ENCODE results near the gene PSMB7. TPM values are rescaled to one million over a fixed set of nuclear protein-coding genes. Genes with fewer than 3 reads are reported as not detected.
A peak's percentile ranks its signal among the peaks of the same experiment; 100 is the strongest.
"Not testable (repeated sequence)": the region's sequence is repeated elsewhere in the genome, so short reads cannot be mapped to it uniquely, and the experiment has no call there.

The PSMB7 gene
- total RNA-seq, 2 experiments from 2014 or later: 124 to 142 TPM

- Mint-ChIP-seq H3K36me3 (no peaks in the 10 kb centered on the region), H3K27ac (no peak overlapping the region), H3K27me3 (peaks cover 29% of the 10 kb centered on the region), H3K4me3 (no peak overlapping the region), H3K4me1 (no peaks in the 10 kb centered on the region), H3K9me3 (ENCODE audit: low read depth) (no peaks in the 10 kb centered on the region)
- CTCF ChIA-PET: no interaction called here
- ATAC-seq (no peak), DNase-seq (no peak)
Observed at GRCh38 chr9:124438091-124438490, 22.8 kb upstream of the PSMB7 start.

- Mint-ChIP-seq H3K4me3 (no peak overlapping the region), H3K9me3 (ENCODE audit: low read depth) (no peaks in the 10 kb centered on the region), H3K4me1 (no peaks in the 10 kb centered on the region), H3K27ac (no peak overlapping the region), H3K27me3 (peaks cover 26% of the 10 kb centered on the region), H3K36me3 (no peaks in the 10 kb centered on the region)
- ATAC-seq (no peak), DNase-seq (no peak)
- CTCF ChIA-PET: no interaction called here
Observed at GRCh38 chr9:124437086-124437485, 21.8 kb upstream of the PSMB7 start.

- no peak overlapping the region for H3K4me3 Mint-ChIP-seq
- no peaks in the 10 kb centered on the region for H3K4me1 Mint-ChIP-seq
- CTCF ChIA-PET: interaction anchor here (0.6 kb wide), 1 partner anchor 279 kb away, joined by 4 read pairs; no protein-coding TSS in a partner anchor
- H3K27me3 Mint-ChIP-seq: peaks cover 20% of the 10 kb centered on the region
- H3K9me3 Mint-ChIP-seq (ENCODE audit: low read depth): no peaks in the 10 kb centered on the region
- DNase-seq (no peak), ATAC-seq (no peak)
- H3K27ac Mint-ChIP-seq: no peak overlapping the region
- H3K36me3 Mint-ChIP-seq: no peaks in the 10 kb centered on the region
Observed at GRCh38 chr9:124436320-124436719, 21.1 kb upstream of the PSMB7 start.

GRCh38 chr9:124429530-124429867 lies 14.3 kb upstream of the PSMB7 start:
- Mint-ChIP-seq H3K36me3 (no peaks in the 10 kb centered on the region), H3K9me3 (ENCODE audit: low read depth) (no peaks in the 10 kb centered on the region), H3K27me3 (peaks cover 6% of the 10 kb centered on the region), H3K4me3 (no peak overlapping the region), H3K4me1 (no peaks in the 10 kb centered on the region), H3K27ac (no peak overlapping the region)
- ATAC-seq (no peak), DNase-seq (no peak)
- CTCF ChIA-PET: no interaction called here

GRCh38 chr9:124428751-124429529 lies 13.7 kb upstream of the PSMB7 start:
- Mint-ChIP-seq H3K4me1 (no peaks in the 10 kb centered on the region), H3K9me3 (ENCODE audit: low read depth) (no peaks in the 10 kb centered on the region), H3K4me3 (no peak overlapping the region), H3K27me3 (peaks cover 6% of the 10 kb centered on the region), H3K36me3 (no peaks in the 10 kb centered on the region), H3K27ac (no peak overlapping the region)
- no peak for ATAC-seq
- CTCF ChIA-PET: no interaction called here
- no peak for DNase-seq

- Mint-ChIP-seq H3K27ac (no peak overlapping the region), H3K36me3 (no peaks in the 10 kb centered on the region), H3K4me1 (no peaks in the 10 kb centered on the region), H3K4me3 (no peak overlapping the region), H3K27me3 (peaks cover 4% of the 10 kb centered on the region), H3K9me3 (ENCODE audit: low read depth) (no peaks in the 10 kb centered on the region)
- DNase-seq (no peak), ATAC-seq (no peak)
- CTCF ChIA-PET: no interaction called here
Observed at GRCh38 chr9:124427281-124427680, 12.0 kb upstream of the PSMB7 start.

- Mint-ChIP-seq H3K27me3 (peaks cover 6% of the 10 kb centered on the region), H3K4me3 (no peak overlapping the region), H3K27ac (no peak overlapping the region), H3K9me3 (ENCODE audit: low read depth) (no peaks in the 10 kb centered on the region), H3K4me1 (peaks cover 2% of the 10 kb centered on the region), H3K36me3 (no peaks in the 10 kb centered on the region)
- no peak for DNase-seq
- ATAC-seq: no peak
- CTCF ChIA-PET: no interaction called here
Observed at GRCh38 chr9:124426361-124426760, 11.1 kb upstream of the PSMB7 start.

- ATAC-seq; H3K27me3 Mint-ChIP-seq; H3K9me3 Mint-ChIP-seq (ENCODE audit: low read depth); H3K4me1 Mint-ChIP-seq; H3K4me3 Mint-ChIP-seq; H3K36me3 Mint-ChIP-seq; H3K27ac Mint-ChIP-seq; DNase-seq; CTCF ChIA-PET: not testable (repeated sequence)
Observed at GRCh38 chr9:124425733-124426132, 10.5 kb upstream of the PSMB7 start.

- CTCF ChIA-PET: no interaction called here
- ATAC-seq: no peak
- Mint-ChIP-seq H3K27me3 (peaks cover 6% of the 10 kb centered on the region), H3K4me3 (no peak overlapping the region), H3K27ac (no peak overlapping the region), H3K4me1 (peaks cover 17% of the 10 kb centered on the region), H3K9me3 (ENCODE audit: low read depth) (no peaks in the 10 kb centered on the region), H3K36me3 (no peaks in the 10 kb centered on the region)
- no peak for DNase-seq
Observed at GRCh38 chr9:124423591-124423990, 8.3 kb upstream of the PSMB7 start.

GRCh38 chr9:124423155-124423554 lies 7.9 kb upstream of the PSMB7 start:
- Mint-ChIP-seq H3K4me3 (no peak overlapping the region), H3K9me3 (ENCODE audit: low read depth) (no peaks in the 10 kb centered on the region), H3K36me3 (no peaks in the 10 kb centered on the region), H3K27ac (no peak overlapping the region), H3K27me3 (peaks cover 6% of the 10 kb centered on the region), H3K4me1 (peaks cover 18% of the 10 kb centered on the region)
- DNase-seq (no peak), ATAC-seq (no peak)
- CTCF ChIA-PET: no interaction called here

GRCh38 chr9:124420991-124421543 lies 5.8 kb upstream of the PSMB7 start:
- no peaks in the 10 kb centered on the region for H3K9me3 Mint-ChIP-seq (ENCODE audit: low read depth)
- no peak overlapping the region for H3K27ac Mint-ChIP-seq
- ATAC-seq: no peak
- no peaks in the 10 kb centered on the region for H3K36me3 Mint-ChIP-seq
- no peak for DNase-seq
- peaks cover 6% of the 10 kb centered on the region for H3K27me3 Mint-ChIP-seq
- H3K4me3 Mint-ChIP-seq: no peak overlapping the region
- H3K4me1 Mint-ChIP-seq: peaks cover 18% of the 10 kb centered on the region
- CTCF ChIA-PET: interaction anchor here (0.5 to 4.9 kb wide), 6 partner anchors 11 to 1172 kb away, joined by 3 to 54 read pairs (median 4); no protein-coding TSS in a partner anchor

- peak overlapping the region; percentile 8 for H3K27ac Mint-ChIP-seq
- DNase-seq: peak; percentile 72
- peaks cover 4% of the 10 kb centered on the region for H3K36me3 Mint-ChIP-seq
- peaks cover 6% of the 10 kb centered on the region for H3K27me3 Mint-ChIP-seq
- H3K9me3 Mint-ChIP-seq (ENCODE audit: low read depth): peaks cover 2% of the 10 kb centered on the region
- ATAC-seq: peak; percentile 4
- H3K4me3 Mint-ChIP-seq: no peak overlapping the region
- H3K4me1 Mint-ChIP-seq: peaks cover 26% of the 10 kb centered on the region
- CTCF ChIA-PET: interaction anchor here (0.9 to 4.9 kb wide), 10 partner anchors 10 to 117 kb away, joined by 3 to 54 read pairs (median 4); no protein-coding TSS in a partner anchor
Observed at GRCh38 chr9:124419832-124420489, 4.7 kb upstream of the PSMB7 start.

- ATAC-seq (no peak), DNase-seq (no peak)
- CTCF ChIA-PET: interaction anchor here (0.8 to 1.3 kb wide), 3 partner anchors 20 to 359 kb away, joined by 3 to 4 read pairs (median 3); no protein-coding TSS in a partner anchor
- peaks cover 48% of the 10 kb centered on the region for H3K4me1 Mint-ChIP-seq
- peaks cover 32% of the 10 kb centered on the region for H3K36me3 Mint-ChIP-seq
- H3K27me3 Mint-ChIP-seq: no peaks in the 10 kb centered on the region
- peak overlapping the region; percentile 97 for H3K4me3 Mint-ChIP-seq
- peak overlapping the region; percentile 94 for H3K27ac Mint-ChIP-seq
- peaks cover 2% of the 10 kb centered on the region for H3K9me3 Mint-ChIP-seq (ENCODE audit: low read depth)
Observed at GRCh38 chr9:124415852-124416484, 726 bp upstream of the PSMB7 start.

Data from activated CD8-positive, alpha-beta memory T cell treated with anti-CD3 and anti-CD28 coated beads, Interleukin-2, amount 10 ng/mL, durations not matched to agents 7 days and 5 days (primary cell).